Progenitor cell of endocrine pancreas (in vitro differentiated cells): ENCODE data around the gene MARCO. TPM values are rescaled to one million over a fixed set of nuclear protein-coding genes. Genes with fewer than 3 reads are reported as not detected.

Experiments
- DNase-seq: peaks from one replicate; pipeline ENCODE4 v3.0.0; 2021; ENCODE audit warnings: low spot score; ENCODE audit not compliant: unreplicated experiment
- H3K27ac Mint-ChIP-seq: 2 replicates; pipeline ENCODE4 v1.8.0; 2021; ENCODE audit warnings: mild to moderate bottlenecking, moderate library complexity, mixed read lengths
- H3K27me3 Mint-ChIP-seq: 2 replicates; pipeline ENCODE4 v1.8.0; 2021; ENCODE audit warnings: mixed read lengths
- H3K36me3 Mint-ChIP-seq: 2 replicates; pipeline ENCODE4 v1.8.0; 2022; ENCODE audit warnings: mixed read lengths; ENCODE audit not compliant: insufficient read depth
- H3K4me1 Mint-ChIP-seq: 2 replicates; pipeline ENCODE4 v1.8.0; 2021; ENCODE audit warnings: low read depth, mixed read lengths
- H3K4me3 Mint-ChIP-seq: 2 replicates; pipeline ENCODE4 v1.8.0; 2021; ENCODE audit warnings: low read depth, mild to moderate bottlenecking, moderate library complexity, mixed read lengths
- H3K9me3 Mint-ChIP-seq: 2 replicates; pipeline ENCODE4 v1.8.0; 2021; ENCODE audit warnings: low read depth, mixed read lengths
- CTCF ChIP-seq: fragments of 200-600 bp; sonication (generic); IDR thresholded peaks from one replicate; pipeline ENCODE4 v1.5.0; 2021; ENCODE audit warnings: antibody characterized with exemption, mild to moderate bottlenecking; ENCODE audit not compliant: unreplicated experiment
- total RNA-seq: library from RNA; stranded (reverse); gene quantifications from 2 replicates; pipeline ENCODE4 v1.2.1, GENCODE V29; 2021

The MARCO gene
- total RNA-seq, 1 donor from 2014 or later, result not detected

- no peak for DNase-seq
- Mint-ChIP-seq H3K9me3 (no peaks in the 10 kb centered on the region), H3K27ac (no peak overlapping the region), H3K27me3 (peaks cover 4% of the 10 kb centered on the region), H3K4me3 (no peak overlapping the region), H3K4me1 (peaks cover 4% of the 10 kb centered on the region), H3K36me3 (no peaks in the 10 kb centered on the region)
- TF ChIP-seq CTCF, result no peak
These were observed 24.0 kb upstream of the MARCO start for GRCh38 chr2:118918017-118918416.

- H3K4me1 Mint-ChIP-seq, result peaks cover 1% of the 10 kb centered on the region
- no peak overlapping the region for H3K27ac Mint-ChIP-seq
- peaks cover 6% of the 10 kb centered on the region for H3K27me3 Mint-ChIP-seq
- no peak for TF ChIP-seq CTCF
- DNase-seq, result no peak
- no peaks in the 10 kb centered on the region for H3K36me3 Mint-ChIP-seq
- H3K4me3 Mint-ChIP-seq, result no peak overlapping the region
- peaks cover 3% of the 10 kb centered on the region for H3K9me3 Mint-ChIP-seq
These were observed 20.3 kb upstream of the MARCO start for GRCh38 chr2:118921646-118922045.

GRCh38 chr2:118922254-118922653 lies 19.7 kb upstream of the MARCO start:
- H3K4me1 Mint-ChIP-seq, result peaks cover 5% of the 10 kb centered on the region
- no peak overlapping the region for H3K4me3 Mint-ChIP-seq
- H3K36me3 Mint-ChIP-seq, result no peaks in the 10 kb centered on the region
- peaks cover 6% of the 10 kb centered on the region for H3K27me3 Mint-ChIP-seq
- no peak overlapping the region for H3K27ac Mint-ChIP-seq
- H3K9me3 Mint-ChIP-seq, result peaks cover 3% of the 10 kb centered on the region
- TF ChIP-seq CTCF, result no peak
- no peak for DNase-seq

- no peak for TF ChIP-seq CTCF
- Mint-ChIP-seq H3K4me1 (peaks cover 5% of the 10 kb centered on the region), H3K9me3 (peaks cover 3% of the 10 kb centered on the region), H3K36me3 (no peaks in the 10 kb centered on the region), H3K4me3 (no peak overlapping the region), H3K27ac (no peak overlapping the region), H3K27me3 (peaks cover 6% of the 10 kb centered on the region)
- no peak for DNase-seq
These were observed 18.6 kb upstream of the MARCO start for GRCh38 chr2:118923371-118923770.

- Mint-ChIP-seq H3K4me3 (no peak overlapping the region), H3K9me3 (peaks cover 8% of the 10 kb centered on the region), H3K27me3 (peaks cover 9% of the 10 kb centered on the region), H3K4me1 (peaks cover 5% of the 10 kb centered on the region), H3K27ac (no peak overlapping the region), H3K36me3 (no peaks in the 10 kb centered on the region)
- no peak for TF ChIP-seq CTCF
- DNase-seq, result no peak
These were observed 16.5 kb upstream of the MARCO start for GRCh38 chr2:118925476-118925875.
